HG02973 (cell line): ENCODE measurements around the gene TMC8.
"Not testable (repeated sequence)": the region's sequence is repeated elsewhere in the genome, so short reads cannot be mapped to it uniquely, and the experiment has no call there.

Source experiments
- ATAC-seq: cut with Tn5 transposase; IDR thresholded peaks from one replicate; pipeline ENCODE4 v1.9.1; 2021; ENCODE audit warnings: moderate library complexity; ENCODE audit not compliant: unreplicated experiment

TMC8 gene

GRCh38 chr17:78130437-78131101 is at the start of gene TMC8:
TSS of gene TMC8 (plus strand) at chr17:78130771. CDS start at chr17:78131589, 818 bp downstream.
- ATAC-seq = peak; percentile 23

- ATAC-seq = no peak
Measured at GRCh38 chr17:78081551-78081950, 49.0 kb upstream of the TMC8 start.

DNA sequence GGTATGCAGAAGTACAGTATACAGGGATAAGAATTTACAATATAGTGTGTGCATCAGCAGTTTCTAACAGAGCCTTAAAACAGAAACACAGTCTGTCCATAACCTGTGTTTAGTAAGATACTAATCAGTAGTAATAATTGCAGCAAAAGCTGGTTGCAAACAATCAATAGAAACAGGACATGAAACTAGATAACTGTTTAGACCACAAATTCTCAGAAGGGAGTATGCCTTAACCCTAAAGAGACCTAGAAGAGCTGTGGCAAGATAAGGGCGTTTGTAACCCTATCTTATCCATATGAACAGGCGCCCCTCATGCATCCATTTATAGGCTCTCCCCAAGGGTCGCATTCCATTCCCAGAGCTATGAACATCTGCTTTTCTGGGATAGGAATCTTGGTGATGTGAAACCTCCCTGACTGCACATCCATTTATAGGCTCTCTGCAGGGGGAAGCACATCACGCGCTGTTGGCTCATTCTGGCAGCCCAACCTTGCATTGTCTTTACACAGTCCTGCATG is 48.2 kb upstream of the TMC8 start:
- not testable (repeated sequence) for ATAC-seq

- no peak for ATAC-seq
Measured at GRCh38 chr17:78082988-78083387, 47.6 kb upstream of the TMC8 start.

- no peak for ATAC-seq
Measured at GRCh38 chr17:78086740-78087139, 43.8 kb upstream of the TMC8 start.

- no peak for ATAC-seq
Measured at GRCh38 chr17:78088529-78088928, 42.0 kb upstream of the TMC8 start.

DNA sequence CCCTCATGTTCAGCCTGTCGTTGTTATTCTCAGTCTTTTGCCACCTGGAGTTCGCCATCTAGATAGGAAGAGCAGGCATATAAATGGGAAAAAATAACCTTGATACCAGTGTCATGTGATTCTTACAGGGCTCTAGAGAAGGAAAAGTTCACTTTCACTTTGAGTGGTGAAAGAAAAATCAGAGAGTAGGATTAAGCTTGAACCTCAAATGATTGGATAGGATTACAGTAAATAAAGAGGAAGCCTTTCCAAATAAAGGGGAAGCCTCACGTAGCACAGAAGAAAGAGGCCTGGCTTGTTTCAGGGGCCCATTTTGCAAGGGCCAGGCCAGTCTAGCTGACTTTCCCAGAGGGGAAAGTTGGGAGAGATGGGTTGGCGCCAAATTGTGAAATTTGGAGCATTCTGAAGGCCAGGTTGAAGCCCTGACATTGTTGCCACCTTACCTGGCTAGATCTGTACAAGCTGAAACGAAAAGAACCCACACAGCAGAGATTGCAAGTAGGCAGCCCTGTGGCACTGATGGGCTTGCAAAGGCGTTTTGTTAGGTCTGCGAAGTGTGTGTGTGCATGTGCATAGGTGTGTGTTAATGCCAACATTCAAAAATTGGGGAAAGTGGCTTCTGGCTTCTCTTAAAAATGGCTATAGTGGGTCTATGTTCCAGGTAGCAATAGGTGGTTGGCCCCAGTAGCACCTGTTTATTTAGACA is 40.8 kb upstream of the TMC8 start:
- ATAC-seq = no peak

DNA sequence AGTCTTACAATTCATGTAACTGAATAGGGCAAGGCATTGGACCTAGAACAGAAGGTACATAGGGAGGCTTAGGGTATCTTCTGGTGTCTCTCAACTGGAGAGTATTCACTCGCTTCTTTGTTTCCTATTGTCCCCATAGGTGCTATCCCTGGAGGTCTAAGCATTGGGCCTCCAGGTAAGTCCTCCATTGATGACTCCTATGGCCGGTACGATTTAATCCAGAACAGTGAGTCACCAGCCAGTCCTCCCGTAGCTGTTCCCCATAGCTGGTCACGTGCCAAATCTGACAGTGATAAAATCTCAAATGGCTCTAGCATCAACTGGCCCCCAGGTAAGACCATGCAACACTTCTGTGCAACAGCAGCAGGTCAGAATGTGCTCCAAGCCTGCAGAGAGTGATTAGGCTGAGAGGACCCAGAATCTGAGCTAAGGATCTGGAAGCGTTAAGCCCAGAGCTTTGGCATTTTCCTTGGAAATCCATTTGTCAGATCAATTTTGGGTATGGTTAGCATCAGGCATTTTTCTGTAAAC is 37.7 kb upstream of the TMC8 start:
- no peak for ATAC-seq

- no peak for ATAC-seq
Measured at GRCh38 chr17:78095035-78095434, 35.5 kb upstream of the TMC8 start.

DNA sequence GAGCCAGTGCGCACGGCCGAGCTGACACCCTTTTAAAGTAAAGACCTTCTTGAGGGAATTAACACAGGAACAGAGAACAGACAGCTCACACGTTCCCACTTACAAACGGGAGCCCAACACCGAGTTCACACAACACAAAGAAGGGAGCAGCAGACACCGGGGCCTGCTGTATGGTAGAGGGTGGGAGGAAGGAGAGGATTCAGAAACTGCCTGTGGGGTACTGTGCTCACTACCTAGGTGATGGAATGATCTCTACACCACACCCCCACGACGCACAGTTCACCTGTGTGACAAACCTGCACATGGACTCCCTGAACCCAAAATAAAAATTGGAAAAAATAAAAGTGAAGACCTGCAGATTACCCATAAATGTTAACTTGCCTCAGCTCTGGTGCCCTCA is 34.5 kb upstream of the TMC8 start:
- ATAC-seq = no peak

GRCh38 chr17:78101112-78101511 is 29.5 kb upstream of the TMC8 start:
- no peak for ATAC-seq

DNA sequence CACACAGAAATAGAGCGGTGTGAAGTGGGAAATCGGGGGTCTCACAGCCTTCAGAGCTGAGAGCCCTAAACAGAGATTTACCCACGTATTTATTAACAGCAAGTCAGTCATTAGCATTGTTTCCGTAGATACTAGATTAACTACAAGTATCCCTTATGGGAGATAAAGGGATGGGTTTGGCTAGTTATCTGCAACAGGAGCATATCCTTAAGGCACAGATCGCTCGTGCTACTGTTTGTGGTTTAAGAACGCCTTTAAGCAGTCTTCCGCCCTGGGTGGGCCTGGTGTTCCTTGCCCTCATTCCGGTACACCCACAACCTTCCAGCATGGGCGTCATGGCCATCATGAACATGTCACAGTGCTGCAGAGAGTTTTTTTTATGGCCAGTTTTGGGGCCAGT is 29.0 kb upstream of the TMC8 start:
- ATAC-seq = no peak

DNA sequence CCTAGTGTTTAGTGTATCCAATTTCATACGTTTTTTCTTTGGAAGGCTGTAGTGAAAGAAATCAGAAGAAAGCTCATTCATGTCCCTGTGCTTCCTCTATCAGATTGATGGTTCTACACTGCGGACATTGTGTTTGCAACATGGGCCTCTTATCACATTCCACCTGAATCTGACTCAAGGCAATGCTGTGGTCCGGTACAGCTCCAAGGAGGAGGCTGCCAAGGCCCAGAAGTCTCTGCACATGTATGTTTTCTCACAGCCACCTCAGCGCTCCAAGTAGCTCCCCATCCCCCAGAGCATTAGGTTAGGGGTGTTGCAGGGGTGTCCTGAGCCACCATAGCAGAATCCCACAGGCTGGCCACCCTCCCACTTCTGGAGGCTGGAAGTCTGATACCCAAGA is 27.3 kb upstream of the TMC8 start:
- no peak for ATAC-seq

- no peak for ATAC-seq
Measured at GRCh38 chr17:78104540-78104941, 26.0 kb upstream of the TMC8 start.

DNA sequence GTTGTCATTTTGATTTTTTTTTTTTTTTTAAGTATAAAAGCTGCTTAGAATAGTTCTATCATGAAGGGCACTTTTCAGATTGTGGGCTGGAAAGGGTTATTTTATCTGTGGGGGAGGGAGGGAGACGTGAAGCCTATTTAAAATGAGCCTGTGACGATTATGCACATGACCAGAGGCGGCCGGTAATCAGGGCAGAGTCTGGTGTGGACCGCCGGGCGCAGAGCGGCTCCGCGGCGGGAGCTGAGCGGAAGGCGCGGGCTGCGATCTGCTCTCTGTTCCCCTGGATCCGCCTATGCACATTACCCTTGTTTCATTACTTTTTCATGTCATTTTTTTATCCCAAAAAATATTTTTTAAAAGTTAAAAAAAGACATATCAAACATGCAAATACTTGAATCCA is 25.5 kb upstream of the TMC8 start:
- ATAC-seq = no peak

- no peak for ATAC-seq
Measured at GRCh38 chr17:78105551-78105950, 25.0 kb upstream of the TMC8 start.

DNA sequence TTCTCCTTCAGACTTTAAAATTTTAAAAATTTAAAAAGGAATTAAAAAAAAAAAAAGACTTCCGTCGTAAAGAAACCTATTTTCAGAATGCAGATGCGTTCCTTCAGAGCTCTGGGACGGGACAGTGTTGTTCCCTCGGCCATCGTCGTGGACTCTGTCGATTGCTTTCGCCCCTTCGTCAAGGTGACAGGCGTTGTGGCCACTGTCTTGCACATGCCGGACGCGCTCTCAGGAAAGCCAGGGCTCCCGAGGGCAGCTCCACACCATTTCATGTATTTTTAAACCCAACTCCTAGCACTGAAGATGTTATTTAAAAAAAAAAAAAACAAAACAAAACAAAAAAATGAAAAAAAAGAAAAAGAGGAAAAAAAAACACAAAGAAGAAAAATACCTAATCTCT is 24.4 kb upstream of the TMC8 start:
- ATAC-seq = no peak

GRCh38 chr17:78107457-78107856 is 23.1 kb upstream of the TMC8 start:
- ATAC-seq = no peak

- no peak for ATAC-seq
Measured at GRCh38 chr17:78107976-78108725, 22.4 kb upstream of the TMC8 start.

GRCh38 chr17:78108726-78109488 is 21.7 kb upstream of the TMC8 start:
- no peak for ATAC-seq

DNA sequence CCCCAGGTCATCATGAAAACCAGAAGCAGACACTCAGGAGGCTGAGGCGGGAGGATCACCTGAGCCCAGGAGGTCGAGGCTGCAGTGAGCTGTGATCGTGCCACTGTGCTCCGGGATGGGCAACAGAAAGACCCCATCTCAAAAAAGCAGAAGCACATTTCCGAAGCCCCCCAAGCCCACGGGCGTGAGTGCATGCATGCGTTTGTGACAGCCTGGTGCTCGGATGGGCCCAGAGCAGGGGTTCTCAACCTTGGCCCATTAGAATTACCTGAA is 21.1 kb upstream of the TMC8 start:
- no peak for ATAC-seq
